Pancreas (tissue), 10 donors: Measurements from ENCODE around the gene BEST3. TPM values are rescaled to one million over a fixed set of nuclear protein-coding genes. Genes with fewer than 3 reads are reported as not detected.

ENCODE experiments used
- ATAC-seq, 4 donors: fragments of 200-7000 bp; cut with Tn5 transposase; one replicate each; pipeline versions ENCODE4 v1.8.0 to v1.9.1; 2020; ENCODE audit warnings: mild to moderate bottlenecking in 4 of 4, moderate library complexity in 4 of 4
- DNase-seq, 6 donors: peaks; one replicate each; pipeline ENCODE4 v3.0.0-alpha.2; 2020
- FAIRE-seq: peaks from 2 replicates; lab custom pipeline; 2012; peaks lifted over from hg19 to GRCh38; lab: Jason Lieb, UNC
- H3K27ac ChIP-seq, 4 donors: fragments of 200-600 bp; sonication (generic); 1 replicate in 3 of 4; 2 replicates in 1 of 4; pipeline versions ENCODE4 v1.5.0 to v1.8.0; 2020
- H3K27me3 ChIP-seq, 4 donors: fragments of 200-600 bp; one replicate each; pipeline ENCODE4 v1.8.0; 2021
- H3K36me3 ChIP-seq, 3 donors: fragments of 200-600 bp; sonication (generic) in 1 of 3; one replicate each; pipeline versions ENCODE4 v1.5.0 to v1.8.0; 2020 to 2021
- H3K4me1 ChIP-seq, 3 donors: fragments of 200-600 bp; one replicate each; pipeline ENCODE4 v1.8.0; 2021
- H3K4me3 ChIP-seq, 4 donors: fragments of 200-600 bp; sonication (generic) in 2 of 4; one replicate each; pipeline versions ENCODE4 v1.5.0 to v1.8.0; 2020 to 2021
- H3K9me3 ChIP-seq, 4 donors: fragments of 200-600 bp; one replicate each; pipeline ENCODE4 v1.8.0; 2021
- WGBS, 2 donors: extraction: QIAGEN DNeasy Blood & Tissue Kit; methylation state at CpG; one replicate each; pipeline ENCODE4 v1.1.7; 2013; 5-methylcytosine and 5-hydroxymethylcytosine counted together
- intact Hi-C, 3 donors: fragments of 100-400 bp; cut with DNase I; formaldehyde crosslinking; loops; one replicate each; pipeline versions ENCODE4 v1.11.1 to v1.14.2; 2022
- polyA plus RNA-seq, 2 donors: library from polyadenylated mRNA; stranded (reverse); fragments of 200-250 nt; gene quantifications; one replicate each; pipeline ENCODE4 v1.2.3, GENCODE V29; 2013
- total RNA-seq, 6 donors: library from RNA; stranded (reverse); fragmentation: NEBNext Ultra II Directional in 4 of 6; extraction: Animal tissue kit (Norgen Biotek cat#: 25700) in 4 of 6; gene quantifications; one replicate each; pipeline versions ENCODE4 v1.2.1 to v1.2.4, GENCODE V29; 2021 to 2023
- TF ChIP-seq, protein P1 (sequence below), 4 donors: fragments of 200-600 bp; sonication (generic) in 3 of 4; IDR thresholded peaks; one replicate each; pipeline versions ENCODE4 v1.5.0 to v1.8.0; 2021; ENCODE audit warnings: antibody characterized with exemption in 4 of 4
- donor health status: healthy with polysubstance abuse.
- donor health status: DM: no; HTN: no; CAD: no; lungs with moderate emphysema.
- donor health status: DM: no; HTN: no; CAD: no.
- donor health status: control.
- donor health status: control.
- donor health status: Bipolar disorder and iron deficiency.
- donor health status: DM: yes; HTN: yes; CAD: no.
- donor health status: DM: no; HTN: no; CAD: no.
- donor health status: DM: no; HTN: no; CAD: no.
- donor health status: DM: yes; HTN: yes; CAD: no.

BEST3 gene
- total and polyA plus RNA-seq, 8 donors = 0.12 to 2.8 (median 1.2) TPM; not detected in 2

DNA sequence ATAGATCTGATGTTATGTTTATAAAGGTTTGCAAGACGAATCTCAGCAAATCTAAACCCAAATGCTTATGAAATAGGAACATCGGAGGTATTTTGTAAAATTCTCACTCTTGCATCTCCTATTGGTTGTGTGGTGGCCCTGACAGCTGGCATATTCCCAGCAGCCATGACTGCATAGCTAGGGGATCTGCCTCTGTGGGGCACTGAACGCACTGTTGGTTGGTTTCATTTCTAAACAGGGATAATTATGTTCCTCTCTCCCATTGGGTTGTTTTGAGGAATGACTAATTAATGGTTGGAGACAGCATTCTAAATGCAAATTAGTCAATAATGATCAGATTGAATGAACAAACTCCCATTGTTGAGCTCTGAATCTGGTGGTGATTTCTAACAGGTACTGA lies 2.7 kb upstream of the BEST3 start:
- TF ChIP-seq, protein P1, sequence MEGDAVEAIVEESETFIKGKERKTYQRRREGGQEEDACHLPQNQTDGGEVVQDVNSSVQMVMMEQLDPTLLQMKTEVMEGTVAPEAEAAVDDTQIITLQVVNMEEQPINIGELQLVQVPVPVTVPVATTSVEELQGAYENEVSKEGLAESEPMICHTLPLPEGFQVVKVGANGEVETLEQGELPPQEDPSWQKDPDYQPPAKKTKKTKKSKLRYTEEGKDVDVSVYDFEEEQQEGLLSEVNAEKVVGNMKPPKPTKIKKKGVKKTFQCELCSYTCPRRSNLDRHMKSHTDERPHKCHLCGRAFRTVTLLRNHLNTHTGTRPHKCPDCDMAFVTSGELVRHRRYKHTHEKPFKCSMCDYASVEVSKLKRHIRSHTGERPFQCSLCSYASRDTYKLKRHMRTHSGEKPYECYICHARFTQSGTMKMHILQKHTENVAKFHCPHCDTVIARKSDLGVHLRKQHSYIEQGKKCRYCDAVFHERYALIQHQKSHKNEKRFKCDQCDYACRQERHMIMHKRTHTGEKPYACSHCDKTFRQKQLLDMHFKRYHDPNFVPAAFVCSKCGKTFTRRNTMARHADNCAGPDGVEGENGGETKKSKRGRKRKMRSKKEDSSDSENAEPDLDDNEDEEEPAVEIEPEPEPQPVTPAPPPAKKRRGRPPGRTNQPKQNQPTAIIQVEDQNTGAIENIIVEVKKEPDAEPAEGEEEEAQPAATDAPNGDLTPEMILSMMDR (IDR thresholded peaks at IDR 0.05) = no peak
- no peak for FAIRE-seq
- Histone ChIP-seq H3K9me3 (no peaks in the 10 kb centered on the region), H3K4me1 (no peaks in the 10 kb centered on the region), H3K36me3 (no peaks in the 10 kb centered on the region), H3K27ac (no peak overlapping the region), H3K27me3 (no peaks in the 10 kb centered on the region), H3K4me3 (no peak overlapping the region)
- WGBS, 2 donors = 70 to 72% methylated on average over 3 of the region's 3 CpGs
- ATAC-seq = no peak
- intact Hi-C loops = no loop called here
- DNase-seq = no peak

DNA sequence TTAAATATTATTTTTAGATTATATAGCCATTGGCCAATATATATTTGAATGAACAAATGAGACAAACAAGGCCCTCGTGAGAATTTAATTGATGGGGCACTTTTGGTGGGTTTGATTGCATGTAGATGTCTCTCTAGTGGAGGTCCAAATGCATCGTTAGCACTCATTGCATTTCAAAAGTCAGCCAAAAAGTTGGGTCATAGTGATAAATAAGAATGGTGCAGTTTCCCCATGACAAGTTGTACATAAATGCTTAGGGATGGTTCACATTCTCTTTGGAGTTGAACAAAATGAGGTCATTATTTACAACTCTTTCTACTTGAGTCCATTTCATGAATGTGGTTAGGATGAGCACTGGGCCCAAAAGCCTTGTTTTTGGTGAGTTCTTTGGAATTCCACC lies 1.0 kb downstream of the BEST3 start:
- FAIRE-seq = no peak

DNA sequence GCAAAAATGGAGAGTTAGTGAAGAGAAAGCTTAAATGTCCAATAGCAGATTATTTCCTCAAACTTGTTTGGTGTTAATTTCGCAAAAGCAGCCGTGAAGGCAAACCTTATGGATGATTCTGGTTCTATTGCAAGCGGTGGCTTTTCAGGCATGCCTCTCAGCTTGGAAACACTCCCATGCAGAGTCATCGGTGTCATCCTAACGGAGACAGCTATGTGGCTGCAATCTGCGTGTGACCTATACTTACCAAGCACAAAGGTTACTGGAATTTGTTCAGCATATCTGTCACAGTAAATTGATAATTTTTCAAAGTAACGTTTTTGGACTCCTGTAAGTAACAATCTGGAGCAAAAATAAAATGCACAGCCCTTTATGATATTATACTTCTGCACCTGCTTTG lies 5.0 kb downstream of the BEST3 start:
- no peaks in the 10 kb centered on the region for H3K4me1 ChIP-seq

More for the DNA sequence above, 1.0 kb downstream of the BEST3 start:
- Histone ChIP-seq H3K27me3 (no peaks in the 10 kb centered on the region), H3K4me3 (no peak overlapping the region), H3K27ac (no peak overlapping the region), H3K36me3 (no peaks in the 10 kb centered on the region), H3K4me1 (no peaks in the 10 kb centered on the region), H3K9me3 (no peaks in the 10 kb centered on the region)
- TF ChIP-seq, protein P1 (IDR thresholded peaks at IDR 0.05) = no peak
- intact Hi-C loops = no loop called here
- DNase-seq = no peak
- ATAC-seq = no peak
- 77 to 91% methylated on average over 2 of the region's 2 CpGs for WGBS, 2 donors

DNA sequence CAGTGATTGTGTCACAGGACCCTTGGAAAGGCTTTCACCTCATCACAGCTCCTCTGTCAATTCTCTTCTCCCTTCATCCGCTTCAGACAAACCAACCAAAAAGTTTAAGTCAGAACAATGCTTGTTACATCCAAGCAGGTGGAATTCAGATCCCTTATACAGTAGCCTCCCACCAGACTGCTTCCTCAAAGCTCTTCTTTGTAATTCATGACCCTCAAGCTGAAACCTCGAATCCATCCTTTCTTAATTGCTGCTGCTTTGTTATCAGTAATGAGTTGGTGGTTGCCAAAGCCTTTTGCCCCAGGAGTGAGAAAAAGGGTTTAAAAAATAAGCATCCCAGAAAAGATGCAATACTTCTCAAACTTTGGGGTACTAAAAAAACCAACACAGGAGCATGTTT lies 9.5 kb downstream of the BEST3 start:
- no peaks in the 10 kb centered on the region for H3K9me3 ChIP-seq
- no peak overlapping the region for H3K4me3 ChIP-seq
- no peak for FAIRE-seq
- TF ChIP-seq, protein P1 (IDR thresholded peaks at IDR 0.05) = no peak
- no peaks in the 10 kb centered on the region for H3K27me3 ChIP-seq
- intact Hi-C loops = no loop called here
- H3K36me3 ChIP-seq = no peaks in the 10 kb centered on the region
- 61 to 67% methylated on average over 2 of the region's 2 CpGs for WGBS, 2 donors
- peaks cover 0 to 3% (median 0%) of the 10 kb centered on the region in 3 donors for H3K4me1 ChIP-seq
- no peak for DNase-seq
- peak overlapping the region in 1 of 4 donors; percentile 15 for H3K27ac ChIP-seq
- no peak for ATAC-seq

More for the DNA sequence above, 5.0 kb downstream of the BEST3 start:
- DNase-seq (no peak), ATAC-seq (no peak), FAIRE-seq (no peak)
- Histone ChIP-seq H3K36me3 (no peaks in the 10 kb centered on the region), H3K9me3 (no peaks in the 10 kb centered on the region), H3K4me3 (no peak overlapping the region), H3K27me3 (no peaks in the 10 kb centered on the region), H3K27ac (no peak overlapping the region)
- 55 to 58% methylated on average over 7 of the region's 7 CpGs for WGBS, 2 donors
- TF ChIP-seq, protein P1 (IDR thresholded peaks at IDR 0.05) = no peak
- intact Hi-C loops = no loop called here
